ENCODE data around the gene CRYBG2.
A peak's percentile ranks its signal among the peaks of the same experiment; 100 is the strongest.

The CRYBG2 gene

GRCh38 chr1:26284597-26285347 lies 69.2 kb downstream of the CRYBG2 start:
- DNase-seq (ENCODE audit: extremely low spot score), result peak; percentile 80
- TF ChIP-seq, protein P1, sequence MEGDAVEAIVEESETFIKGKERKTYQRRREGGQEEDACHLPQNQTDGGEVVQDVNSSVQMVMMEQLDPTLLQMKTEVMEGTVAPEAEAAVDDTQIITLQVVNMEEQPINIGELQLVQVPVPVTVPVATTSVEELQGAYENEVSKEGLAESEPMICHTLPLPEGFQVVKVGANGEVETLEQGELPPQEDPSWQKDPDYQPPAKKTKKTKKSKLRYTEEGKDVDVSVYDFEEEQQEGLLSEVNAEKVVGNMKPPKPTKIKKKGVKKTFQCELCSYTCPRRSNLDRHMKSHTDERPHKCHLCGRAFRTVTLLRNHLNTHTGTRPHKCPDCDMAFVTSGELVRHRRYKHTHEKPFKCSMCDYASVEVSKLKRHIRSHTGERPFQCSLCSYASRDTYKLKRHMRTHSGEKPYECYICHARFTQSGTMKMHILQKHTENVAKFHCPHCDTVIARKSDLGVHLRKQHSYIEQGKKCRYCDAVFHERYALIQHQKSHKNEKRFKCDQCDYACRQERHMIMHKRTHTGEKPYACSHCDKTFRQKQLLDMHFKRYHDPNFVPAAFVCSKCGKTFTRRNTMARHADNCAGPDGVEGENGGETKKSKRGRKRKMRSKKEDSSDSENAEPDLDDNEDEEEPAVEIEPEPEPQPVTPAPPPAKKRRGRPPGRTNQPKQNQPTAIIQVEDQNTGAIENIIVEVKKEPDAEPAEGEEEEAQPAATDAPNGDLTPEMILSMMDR (IDR thresholded peaks at IDR 0.05; ENCODE audit: control extremely low read depth, extremely low read depth, low read depth, missing control alignments), result peak; percentile 89
- CTCF ChIA-PET, result interaction anchor here (0.8 to 21.9 kb wide), 30 partner anchors 9 to 197 kb away, joined by 3 to 690 read pairs (median 6); partner anchors contain the start of genes CD52, CEP85, UBXN11 and ZNF593
- POLR2A ChIA-PET, result interaction anchor here (1.0 to 2.1 kb wide), 2 partner anchors 34 to 37 kb away, joined by 3 to 13 read pairs; partner anchors contain the start of gene CD52

GRCh38 chr1:26283871-26284596 lies 69.9 kb downstream of the CRYBG2 start:
- no peak for DNase-seq (ENCODE audit: extremely low spot score)
- ChIA-PET CTCF (interaction anchor here (0.9 to 21.9 kb wide), 24 partner anchors 8 to 196 kb away, joined by 3 to 690 read pairs (median 7); partner anchors contain the start of genes CD52, CEP85, UBXN11 and ZNF593), POLR2A (interaction anchor here (1.0 to 2.1 kb wide), 2 partner anchors 35 to 37 kb away, joined by 3 to 13 read pairs; partner anchors contain the start of gene CD52)
- TF ChIP-seq, protein P1 (IDR thresholded peaks at IDR 0.05; ENCODE audit: control extremely low read depth, extremely low read depth, low read depth, missing control alignments), result no peak

DNA sequence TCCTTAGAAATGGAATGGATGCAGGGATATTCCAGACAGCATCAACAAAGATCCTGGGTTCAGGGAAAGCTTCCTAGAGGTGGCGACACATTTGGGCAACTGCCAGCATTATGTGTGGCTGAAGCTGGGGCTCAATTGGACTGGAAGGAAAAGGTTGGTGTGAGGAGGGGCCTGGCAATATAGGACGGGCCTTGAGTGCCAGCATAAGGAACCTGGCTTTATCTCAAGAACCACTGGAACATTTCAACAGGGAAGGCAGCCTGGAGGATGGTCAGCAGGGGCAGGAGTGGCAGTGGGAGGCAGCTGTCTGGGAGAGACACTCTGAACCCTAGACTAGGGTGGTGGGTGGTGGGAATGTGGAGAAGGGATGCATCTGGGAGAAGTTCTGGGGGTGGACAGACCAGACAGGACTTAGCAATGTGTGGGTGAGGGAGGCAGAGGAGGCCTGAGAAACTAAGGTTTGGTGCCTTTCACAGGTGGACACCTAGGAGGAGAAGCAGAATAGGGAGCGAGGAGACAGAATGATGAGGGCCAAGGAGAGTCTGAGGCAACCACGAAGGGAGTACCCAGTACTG lies 70.6 kb downstream of the CRYBG2 start:
- DNase-seq (ENCODE audit: extremely low spot score), result no peak
- ChIA-PET POLR2A (no interaction called here), CTCF (interaction anchor here (3.2 to 21.9 kb wide), 4 partner anchors 7 to 133 kb away, joined by 21 to 690 read pairs (median 60); partner anchors contain the start of genes CD52, CEP85 and UBXN11)
- TF ChIP-seq, protein P1 (IDR thresholded peaks at IDR 0.05; ENCODE audit: control extremely low read depth, extremely low read depth, low read depth, missing control alignments), result no peak

GRCh38 chr1:26282401-26282918 lies 71.5 kb downstream of the CRYBG2 start:
- CTCF ChIA-PET, result interaction anchor here (21.9 kb wide), 1 partner anchor 32 kb away, joined by 690 read pairs; the partner anchor contains the start of genes CD52 and UBXN11
- TF ChIP-seq, protein P1 (IDR thresholded peaks at IDR 0.05; ENCODE audit: control extremely low read depth, extremely low read depth, low read depth, missing control alignments), result no peak
- DNase-seq (ENCODE audit: extremely low spot score), result no peak
- POLR2A ChIA-PET, result no interaction called here

- CTCF ChIA-PET, result interaction anchor here (1.5 to 21.9 kb wide), 3 partner anchors 33 to 84 kb away, joined by 3 to 690 read pairs (median 3); partner anchors contain the start of genes CD52, CEP85 and UBXN11
- POLR2A ChIA-PET, result interaction anchor here (0.6 kb wide), 1 partner anchor 36 kb away, joined by 3 read pairs; no protein-coding TSS in a partner anchor
- no peak for DNase-seq (ENCODE audit: extremely low spot score)
- TF ChIP-seq, protein P1 (IDR thresholded peaks at IDR 0.05; ENCODE audit: control extremely low read depth, extremely low read depth, low read depth, missing control alignments), result no peak
Measured at GRCh38 chr1:26281971-26282370, 72.0 kb downstream of the CRYBG2 start.
